ENCODE results near the gene STK24.

The STK24 gene

DNA sequence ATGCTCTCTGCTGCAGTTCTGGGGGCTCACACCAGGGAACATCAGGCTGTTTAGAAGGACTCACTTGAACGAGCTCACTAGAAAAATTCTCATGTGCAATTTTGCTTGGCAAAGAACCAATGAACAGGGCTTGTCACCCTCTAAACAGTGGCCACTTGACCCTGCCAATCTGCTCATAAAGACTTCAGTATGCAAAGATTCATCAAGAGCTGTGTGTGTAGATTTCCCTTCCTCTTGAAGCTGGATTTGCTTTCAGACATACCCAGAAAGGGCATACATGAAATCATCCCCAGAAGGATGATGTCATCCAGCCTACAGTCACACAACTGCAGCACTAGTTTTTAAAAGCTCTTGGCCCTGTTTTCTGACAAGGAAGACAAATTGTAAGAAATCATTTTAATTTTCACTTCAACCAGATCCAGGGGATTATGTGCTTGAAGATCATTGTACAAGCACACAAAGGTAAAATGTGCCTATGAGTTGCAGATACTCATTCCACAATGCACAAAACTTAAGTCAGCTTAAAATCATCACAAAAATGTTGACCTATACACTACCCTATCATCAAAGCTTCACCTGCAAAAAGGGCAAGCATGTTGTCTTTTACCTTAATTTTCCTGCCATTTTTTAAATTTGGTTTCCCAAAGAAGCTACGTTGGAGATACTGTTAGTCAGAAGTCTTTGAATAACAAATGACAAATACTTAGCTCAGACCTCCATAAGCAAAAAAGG, 5.2 kb upstream of the STK24 start:
- no peak for DNase-seq

DNA sequence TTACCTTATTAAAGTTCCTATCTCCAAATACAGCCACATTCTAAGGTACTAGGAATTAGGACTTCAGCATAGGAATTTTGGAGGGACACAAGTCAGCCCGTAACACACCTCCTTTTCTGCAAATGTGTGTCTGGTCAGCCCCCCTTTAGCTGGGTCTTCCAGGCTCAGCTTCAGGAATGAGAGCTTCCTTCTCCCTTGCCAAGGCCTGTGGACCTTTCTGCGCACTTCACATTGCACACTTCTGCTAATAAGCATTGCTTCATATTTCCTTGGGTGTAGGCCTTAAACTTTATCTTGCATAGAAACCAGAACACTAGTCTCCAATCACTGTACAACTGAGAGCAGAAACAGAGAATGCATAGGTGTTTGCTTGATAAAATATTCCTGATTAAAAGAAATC, 4.5 kb upstream of the STK24 start:
- no peak for DNase-seq

DNA sequence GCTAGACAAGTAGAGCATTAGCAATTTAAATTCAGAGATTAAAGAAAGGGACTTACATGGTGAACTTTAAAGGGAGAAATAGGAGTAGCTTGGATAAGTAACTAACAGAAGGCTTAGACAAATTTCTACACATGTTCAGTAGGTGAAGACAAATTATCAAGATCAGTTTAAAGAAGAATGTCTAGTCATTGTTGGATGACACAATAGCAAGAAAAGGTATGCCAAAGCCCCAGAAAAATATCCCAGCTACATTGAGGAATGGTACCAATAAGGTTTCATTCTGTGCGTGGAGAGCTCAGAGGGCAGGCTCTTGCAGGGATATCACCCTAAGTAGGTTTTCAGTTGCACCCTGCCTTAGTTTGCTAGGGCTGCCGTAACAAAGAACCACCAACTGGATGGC, 3.5 kb upstream of the STK24 start:
- no peak for DNase-seq

DNA sequence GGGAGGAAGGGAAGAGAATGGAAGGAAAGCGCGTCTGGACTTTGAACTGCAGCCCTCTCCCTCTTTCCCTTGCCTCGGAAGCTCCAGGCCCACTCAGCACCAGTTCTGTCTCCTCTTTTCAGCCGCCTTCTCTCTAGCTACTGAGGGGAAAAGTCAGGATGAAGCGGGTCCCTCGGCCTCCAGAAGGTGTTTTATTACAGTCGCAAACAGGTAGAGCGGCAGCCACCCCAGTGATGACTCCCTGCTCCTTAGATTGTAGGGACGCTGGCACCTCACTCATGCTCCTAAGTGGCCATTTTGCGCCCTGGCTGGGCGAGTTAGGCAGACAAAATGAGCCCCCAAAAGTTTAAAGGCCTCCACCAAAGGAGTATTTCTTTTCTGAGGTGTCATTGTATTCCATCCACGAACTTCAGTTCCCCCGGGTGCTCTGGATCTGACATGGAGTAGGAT, 954 bp upstream of the STK24 start:
- DNase-seq, result peak in 1 of 6 experiments; percentile 42

DNA sequence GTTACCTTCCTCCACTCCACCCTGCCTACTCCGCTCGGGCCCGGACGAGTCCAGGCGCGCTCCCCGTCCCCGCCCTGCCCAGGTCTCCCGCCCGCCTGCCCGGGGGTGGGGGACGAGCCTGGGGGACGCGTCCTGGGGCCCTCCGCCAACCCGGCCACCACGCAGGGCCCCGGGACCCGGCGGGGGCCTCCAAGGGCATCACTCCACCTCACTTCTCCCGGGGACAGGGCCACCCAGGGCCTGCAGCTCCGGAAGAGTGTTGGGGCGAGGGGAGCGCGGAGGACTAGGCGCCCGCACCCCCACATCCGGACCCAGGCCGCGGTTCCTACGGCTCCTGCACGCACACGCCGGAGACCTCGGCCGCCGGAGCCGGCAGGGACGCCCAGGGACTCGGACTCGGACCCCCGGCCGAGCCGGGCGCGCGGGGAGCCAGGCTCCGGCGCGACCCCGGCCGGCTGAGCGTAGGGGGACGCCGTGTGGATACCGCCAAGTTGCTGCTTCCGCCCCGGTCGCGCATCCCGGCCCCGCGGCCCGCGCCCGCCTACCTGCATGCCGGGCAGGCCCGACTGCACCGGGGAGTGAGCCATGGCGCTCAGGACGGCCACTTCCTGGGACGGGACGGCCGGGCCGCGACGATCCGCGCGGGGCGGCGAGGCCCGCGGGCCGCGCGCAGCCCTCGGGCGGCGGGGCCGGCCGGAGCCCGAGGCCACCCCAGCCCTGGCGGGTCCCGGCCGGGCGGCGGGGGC, 534 bp downstream of the STK24 start:
- peak; percentile 29 to 65 (median 45) for DNase-seq

- peak in 1 of 6 experiments; percentile 37 for DNase-seq
Observed at GRCh38 chr13:98575904-98576199, 1.1 kb downstream of the STK24 start.

GRCh38 chr13:98575009-98575903, 1.7 kb downstream of the STK24 start:
- peak in 2 of 6 experiments; percentile 38 to 40 for DNase-seq

- DNase-seq, result peak in 3 of 6 experiments; percentile 5 to 49 (median 16)
Observed at GRCh38 chr13:98571955-98572662, 4.8 kb downstream of the STK24 start.

DNA sequence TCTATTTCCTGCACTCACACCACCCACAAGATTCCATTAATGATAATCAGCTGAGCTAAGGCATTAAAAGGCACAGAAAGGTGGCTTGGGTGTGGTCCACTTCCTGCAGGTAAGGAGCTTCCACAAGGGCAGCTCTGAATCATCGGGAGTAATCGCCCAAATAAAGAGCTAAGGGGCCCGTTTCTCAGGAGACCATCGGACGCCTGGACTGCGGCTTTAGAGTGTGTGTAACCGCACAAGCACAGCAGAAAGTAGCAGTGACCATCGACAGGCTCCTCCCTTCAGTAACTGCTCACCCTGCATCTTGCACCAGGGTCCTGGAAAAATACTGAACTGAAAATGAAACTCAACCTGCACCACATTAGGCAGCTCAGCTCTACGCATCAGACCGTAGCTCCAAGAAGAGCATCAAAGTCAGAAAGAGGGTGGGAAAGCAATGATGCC, 6.0 kb downstream of the STK24 start:
- DNase-seq, result peak in 5 of 6 experiments; percentile 18 to 53 (median 46)

DNA sequence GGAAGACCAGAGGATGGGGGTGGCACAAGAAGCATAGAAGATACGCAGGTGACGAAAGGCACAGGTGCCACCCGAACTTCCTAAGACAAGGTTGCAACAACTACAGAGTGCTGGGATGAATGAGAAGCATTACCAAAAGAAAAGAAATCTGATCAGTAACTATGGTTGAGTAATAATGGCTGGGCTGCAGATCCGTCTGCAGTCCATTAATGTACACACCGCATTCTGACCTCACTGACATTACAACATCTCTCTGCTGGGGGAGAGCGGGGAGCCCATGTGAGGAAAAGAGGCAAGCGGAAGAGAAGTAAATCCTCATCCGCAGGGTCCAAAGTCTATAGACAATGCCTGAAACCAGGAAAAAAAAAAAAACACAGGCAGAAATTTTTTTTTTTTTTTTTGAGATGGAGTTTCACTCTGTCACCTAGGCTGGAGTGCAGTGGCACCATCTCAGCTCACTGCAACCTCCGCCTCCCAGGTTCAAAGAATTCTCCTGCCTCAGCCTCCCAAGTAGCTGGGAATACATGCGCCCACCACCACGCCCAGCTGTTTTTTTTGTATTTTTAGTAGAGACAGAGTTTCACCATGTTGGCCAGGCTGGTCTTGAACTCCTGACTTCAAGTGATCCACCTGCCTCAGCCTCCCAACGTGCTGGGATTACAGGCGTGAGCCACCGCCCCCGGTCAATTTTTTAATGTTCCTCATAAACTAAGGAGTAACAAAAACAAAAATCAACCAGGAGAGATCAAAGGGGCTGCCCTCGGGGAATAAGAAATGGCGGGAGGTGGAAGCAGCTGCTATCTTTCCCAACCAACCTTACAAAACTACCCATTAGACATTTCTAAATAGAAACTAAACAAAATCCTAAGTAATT, 7.2 kb downstream of the STK24 start:
- peak in 1 of 6 experiments; percentile 18 for DNase-seq

GRCh38 chr13:98568918-98569317, 8.0 kb downstream of the STK24 start:
- DNase-seq, result no peak

- no peak for DNase-seq
Observed at GRCh38 chr13:98567140-98567539, 9.8 kb downstream of the STK24 start.

DNA sequence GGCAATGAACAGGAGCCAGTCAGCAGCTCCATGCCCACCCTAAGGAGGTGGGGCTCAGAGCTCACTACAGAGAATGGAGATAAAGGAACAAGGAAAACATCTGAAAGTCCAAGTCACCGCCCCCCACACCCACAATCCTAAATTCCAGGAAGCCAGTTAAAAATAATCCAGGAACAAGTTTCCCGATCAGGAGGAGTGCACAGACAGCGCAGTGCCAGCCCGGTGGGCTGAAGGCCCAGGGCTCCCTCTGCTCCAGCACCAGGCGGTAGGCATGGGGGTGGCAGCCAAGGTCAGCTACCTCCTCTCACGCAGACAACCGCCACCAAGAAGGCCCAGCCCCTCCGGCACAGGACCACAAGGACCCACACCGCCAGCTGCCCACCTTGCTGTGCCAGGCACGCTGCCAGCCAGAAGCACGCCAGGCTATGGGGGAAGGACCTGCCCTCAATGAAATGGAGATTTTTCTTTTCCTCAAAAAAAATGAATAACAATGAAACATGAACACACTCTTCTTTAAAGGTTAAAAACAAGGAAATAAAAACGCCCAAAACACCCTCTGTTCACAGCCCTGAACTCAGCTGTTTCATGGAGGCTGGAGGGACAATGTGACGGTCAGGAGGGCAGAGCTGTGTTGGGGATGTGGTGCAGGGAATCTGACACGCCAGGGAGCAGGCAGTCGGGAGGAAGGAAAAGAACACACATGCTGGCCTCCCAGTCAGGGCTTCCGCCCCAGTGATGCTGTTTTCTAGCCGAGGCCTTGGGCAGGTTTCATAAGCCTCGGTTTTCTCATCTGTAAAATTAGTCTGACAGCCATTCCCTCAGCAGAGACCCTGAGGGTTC, 11.0 kb downstream of the STK24 start:
- peak in 1 of 6 experiments; percentile 13 for DNase-seq

GRCh38 chr13:98564204-98564603, 12.7 kb downstream of the STK24 start:
- peak in 1 of 6 experiments; percentile 16 for DNase-seq

DNA sequence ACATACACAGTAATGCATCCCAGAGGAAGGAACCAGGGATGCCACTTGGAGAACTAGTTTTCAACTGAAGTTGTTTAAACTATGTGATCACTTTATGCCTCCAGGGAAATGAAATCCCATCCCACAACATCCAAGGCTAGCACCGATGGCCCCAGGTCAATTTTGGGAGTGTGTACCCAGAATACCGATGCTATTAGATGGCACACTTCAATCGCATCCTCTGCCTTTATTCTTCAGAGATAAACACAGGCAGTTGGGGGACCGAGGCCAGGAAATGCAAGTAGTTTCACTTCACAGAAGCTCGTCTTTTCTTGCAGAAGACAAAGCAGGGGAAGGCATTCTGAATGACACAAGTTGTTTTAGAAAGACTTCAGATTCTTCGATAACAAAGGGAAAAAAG, 13.8 kb downstream of the STK24 start:
- peak in 5 of 6 experiments; percentile 35 to 69 (median 63) for DNase-seq

DNA sequence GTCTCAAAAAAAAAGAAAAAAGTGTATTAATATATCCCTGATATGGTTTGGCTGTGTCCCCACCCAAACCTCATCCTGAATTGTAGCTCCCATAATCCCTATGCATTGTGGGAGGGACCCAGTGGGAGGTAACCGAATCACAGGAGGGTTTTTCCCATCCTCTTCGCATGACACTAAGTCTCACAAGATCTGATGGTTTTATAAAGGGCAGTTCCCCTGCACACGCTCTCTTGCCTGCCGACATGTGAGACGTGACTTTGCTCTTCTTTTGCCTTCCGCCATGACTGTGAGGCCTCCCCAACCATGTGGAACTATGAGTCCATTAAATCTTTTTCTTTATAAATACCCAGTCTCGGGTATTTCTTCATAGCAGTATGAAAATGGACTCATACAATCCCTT, 17.7 kb downstream of the STK24 start:
- DNase-seq, result no peak

GRCh38 chr13:98557937-98558792, 18.7 kb downstream of the STK24 start:
- peak in 1 of 6 experiments; percentile 14 for DNase-seq

- DNase-seq, result no peak
Observed at GRCh38 chr13:98556968-98557631, 19.8 kb downstream of the STK24 start.

Measured in stimulated activated naive CD4-positive, alpha-beta T cell (primary cell).